Muscle layer of colon (tissue), 2 donors: ENCODE results near the gene MRAS.

Source experiments
- H3K27ac ChIP-seq: one replicate; pipeline ENCODE4 v1.7.0; 2013; ENCODE audit warnings: low read depth, mild to moderate bottlenecking, low read length, moderate library complexity
- H3K27me3 ChIP-seq, 2 donors: one replicate each; pipeline ENCODE4 v1.7.0; 2013; ENCODE audit warnings: low read length in 2 of 2, mild to moderate bottlenecking in 2 of 2; ENCODE audit not compliant: insufficient read depth in 2 of 2, control insufficient read depth in 1 of 2
- H3K36me3 ChIP-seq: one replicate; pipeline ENCODE4 v1.7.0; 2013; ENCODE audit warnings: mild to moderate bottlenecking, low read length; ENCODE audit not compliant: insufficient read depth
- H3K4me1 ChIP-seq: one replicate; pipeline ENCODE4 v1.7.0; 2013; ENCODE audit warnings: mild to moderate bottlenecking, low read length; ENCODE audit not compliant: insufficient read depth
- H3K4me3 ChIP-seq, 2 donors: one replicate each; pipeline ENCODE4 v1.7.0; 2013; ENCODE audit warnings: low read length in 2 of 2, low read depth in 1 of 2, mild to moderate bottlenecking in 1 of 2, moderate library complexity in 1 of 2
- H3K9ac ChIP-seq: one replicate; pipeline ENCODE4 v1.7.0; 2013; ENCODE audit warnings: low read length
- H3K9me3 ChIP-seq: one replicate; pipeline ENCODE4 v1.7.0; 2013; ENCODE audit warnings: mild to moderate bottlenecking, low read length
- donor health status: abdominal sarcoma.
- donor health status: Adenocarcinoma of cecum.

MRAS gene

GRCh38 chr3:138344754-138345153, 3.6 kb upstream of the MRAS start:
- Histone ChIP-seq H3K27ac (no peak overlapping the region), H3K36me3 (no peaks in the 10 kb centered on the region), H3K4me3 (no peak overlapping the region), H3K9me3 (no peaks in the 10 kb centered on the region), H3K9ac (no peak overlapping the region), H3K27me3 (no peaks in the 10 kb centered on the region), H3K4me1 (peaks cover 7% of the 10 kb centered on the region)

DNA sequence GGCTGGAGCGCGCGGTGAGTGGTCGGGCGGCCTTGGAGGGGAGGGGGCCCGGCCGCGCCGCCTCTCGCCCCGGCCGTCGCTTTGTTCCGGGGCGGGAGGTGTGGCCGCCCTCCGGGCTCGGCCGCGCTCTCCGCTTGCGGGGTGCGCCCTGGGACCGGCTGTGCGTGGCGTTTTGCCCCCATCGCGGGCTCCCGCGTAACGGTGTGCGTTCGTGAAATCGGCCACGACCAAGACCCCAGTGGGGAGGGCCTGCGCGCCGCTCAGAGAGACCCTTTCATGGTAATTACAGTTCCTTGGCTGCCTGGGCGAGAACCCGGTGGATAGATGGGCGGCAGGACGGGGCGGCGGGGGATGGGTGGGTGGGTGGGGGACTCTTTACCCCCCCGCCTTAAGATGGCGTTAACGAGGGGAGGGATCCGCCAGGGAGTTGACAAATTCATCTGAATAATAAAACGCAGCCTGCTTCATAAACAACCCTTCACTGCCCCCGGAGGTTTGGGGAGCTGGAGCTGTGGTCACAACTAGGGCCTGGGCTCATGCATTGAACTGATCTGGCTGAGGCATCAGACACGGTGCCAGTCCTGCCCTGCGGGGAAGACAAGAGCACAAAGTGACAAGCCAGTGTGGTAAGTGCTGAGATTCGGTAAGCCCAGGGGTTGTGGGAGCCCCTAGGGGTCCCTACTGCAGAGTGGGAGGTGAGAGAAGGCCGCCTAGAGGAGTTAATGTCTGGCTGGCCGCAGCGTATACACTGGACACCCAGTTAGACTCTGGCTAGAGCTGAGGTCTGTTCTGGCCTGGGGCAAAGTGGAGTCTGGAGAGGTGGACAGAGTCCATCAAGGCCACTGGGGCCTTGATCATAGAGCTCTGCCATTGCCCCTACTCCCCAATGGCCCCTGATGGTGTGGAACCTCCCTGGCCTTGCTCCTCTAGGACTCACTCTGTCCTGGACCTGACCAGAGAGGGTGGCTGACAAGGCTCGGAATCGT, 668 bp downstream of the MRAS start:
- peak overlapping the region; percentile 76 to 88 for H3K4me3 ChIP-seq
- H3K27me3 ChIP-seq = no peaks in the 10 kb centered on the region
- peak overlapping the region; percentile 88 for H3K27ac ChIP-seq
- no peaks in the 10 kb centered on the region for H3K36me3 ChIP-seq
- H3K4me1 ChIP-seq = peaks cover 16% of the 10 kb centered on the region
- H3K9ac ChIP-seq = peak overlapping the region; percentile 14
- no peaks in the 10 kb centered on the region for H3K9me3 ChIP-seq

DNA sequence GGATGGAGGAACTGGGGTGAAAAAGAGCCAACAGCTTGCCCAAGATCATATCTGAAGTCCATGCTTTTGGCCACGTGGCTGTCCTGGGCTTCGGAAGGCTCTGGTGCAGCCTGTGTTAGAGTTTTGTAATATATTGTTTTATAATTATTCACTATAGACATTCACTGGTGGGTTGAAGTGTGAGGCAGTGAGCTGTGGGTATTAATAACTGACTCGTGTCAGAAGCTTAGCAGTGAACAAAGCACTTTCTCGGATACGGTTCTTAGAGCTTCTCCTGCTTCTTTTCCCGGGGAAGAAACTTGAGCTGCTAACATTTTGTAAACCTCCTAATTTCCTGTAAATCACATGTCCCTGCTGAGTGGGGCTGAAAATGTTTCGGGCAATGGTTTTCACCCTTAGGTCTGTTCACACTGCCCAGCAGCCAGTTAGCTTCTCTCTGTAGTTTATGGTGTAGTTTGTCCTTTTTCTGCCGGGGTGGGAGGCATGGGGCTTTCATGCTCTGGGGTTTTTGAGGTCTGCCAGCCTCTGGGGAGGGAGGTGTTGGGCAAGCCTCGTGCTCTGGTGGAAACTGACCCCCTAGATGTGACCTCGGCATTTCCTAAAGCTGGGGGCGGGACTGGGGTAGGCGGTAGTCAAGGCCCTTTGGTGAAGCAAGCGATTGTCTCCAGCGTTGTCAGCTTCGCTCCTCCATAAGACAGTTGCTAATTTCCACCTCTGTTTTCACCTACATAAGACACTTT, 1.7 kb downstream of the MRAS start:
- H3K9ac ChIP-seq = peak overlapping the region; percentile 14
- peaks cover 16% of the 10 kb centered on the region for H3K4me1 ChIP-seq
- H3K9me3 ChIP-seq = no peaks in the 10 kb centered on the region
- H3K27ac ChIP-seq = peak overlapping the region; percentile 88
- H3K36me3 ChIP-seq = no peaks in the 10 kb centered on the region
- peak overlapping the region; percentile 4 to 76 for H3K4me3 ChIP-seq
- no peaks in the 10 kb centered on the region for H3K27me3 ChIP-seq

DNA sequence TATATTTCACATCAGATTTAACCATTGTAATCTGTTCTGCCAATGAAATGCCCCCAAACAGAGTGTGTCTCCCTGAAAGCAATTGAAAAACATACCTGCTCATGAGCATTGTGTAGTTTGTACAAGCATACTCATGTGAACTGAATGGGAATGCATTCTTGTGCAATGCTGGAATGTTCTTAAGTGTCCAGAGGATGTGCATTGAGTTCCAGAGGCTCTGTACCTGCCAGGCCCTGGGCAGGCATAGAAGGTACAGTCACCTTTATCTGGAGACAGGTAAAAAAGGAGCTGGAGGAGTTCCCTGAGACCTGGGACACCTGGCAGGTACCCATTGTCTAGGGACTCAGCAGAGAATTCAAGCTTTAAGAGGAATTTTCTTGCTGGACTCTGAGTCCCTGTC, 2.8 kb downstream of the MRAS start:
- Histone ChIP-seq H3K9me3 (no peaks in the 10 kb centered on the region), H3K9ac (no peak overlapping the region), H3K27ac (no peak overlapping the region), H3K4me1 (peaks cover 16% of the 10 kb centered on the region), H3K36me3 (no peaks in the 10 kb centered on the region), H3K27me3 (no peaks in the 10 kb centered on the region), H3K4me3 (no peak overlapping the region)

DNA sequence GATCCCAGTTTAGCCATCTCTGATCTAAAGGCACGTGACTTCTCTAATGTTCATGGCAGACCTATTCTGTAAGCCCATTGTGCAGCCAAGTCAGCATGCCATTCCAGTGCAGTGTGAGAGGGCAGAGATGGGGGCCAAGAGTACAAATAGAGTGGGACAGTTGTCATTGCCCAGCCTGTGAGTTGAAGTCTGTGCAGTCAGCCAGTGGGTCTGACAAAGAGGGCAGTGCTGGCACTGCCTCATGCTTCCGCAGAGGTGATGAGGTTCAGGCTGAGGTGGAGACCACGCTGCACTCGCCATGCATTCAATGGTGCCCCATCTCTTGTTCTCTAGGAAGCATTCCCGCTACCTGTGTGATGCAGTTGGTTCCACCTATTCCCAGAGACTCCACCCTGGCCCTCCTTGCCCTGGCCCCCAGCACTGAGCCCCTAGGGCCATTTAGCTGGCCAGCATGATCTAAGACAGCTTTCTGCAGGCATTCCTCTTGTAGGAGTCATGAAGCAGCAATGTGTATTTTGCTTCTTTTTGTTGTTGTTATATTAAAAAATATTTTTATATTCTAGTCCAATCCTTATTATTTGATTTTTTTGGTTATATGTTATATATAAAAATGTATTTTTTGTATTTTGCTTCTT, 3.7 kb downstream of the MRAS start:
- Histone ChIP-seq H3K4me1 (peaks cover 16% of the 10 kb centered on the region), H3K27ac (no peak overlapping the region), H3K4me3 (no peak overlapping the region)

DNA sequence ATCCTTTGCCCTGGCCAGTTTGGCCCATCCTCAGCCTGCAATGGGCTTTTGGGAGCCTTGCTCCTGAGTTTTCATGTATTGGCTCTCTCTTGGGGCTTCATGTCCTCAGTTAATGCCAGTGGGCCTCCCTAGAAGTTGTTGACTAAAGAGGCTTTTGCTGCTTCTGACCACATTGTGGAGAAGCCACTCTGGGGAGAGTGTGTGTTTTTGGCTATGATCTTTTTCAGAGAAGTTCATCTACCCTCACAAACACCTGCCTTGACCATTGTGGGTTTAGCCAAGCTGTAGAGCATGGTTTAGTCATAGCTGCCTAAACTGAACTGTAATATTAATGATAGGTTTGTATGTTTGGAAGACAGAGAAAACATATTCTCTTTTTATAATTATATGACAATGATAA, 6.0 kb downstream of the MRAS start:
- no peak overlapping the region for H3K27ac ChIP-seq
- peaks cover 24% of the 10 kb centered on the region for H3K4me1 ChIP-seq
- H3K4me3 ChIP-seq = no peak overlapping the region
- no peaks in the 10 kb centered on the region for H3K36me3 ChIP-seq
- no peaks in the 10 kb centered on the region for H3K27me3 ChIP-seq
- H3K9me3 ChIP-seq = no peaks in the 10 kb centered on the region
- H3K9ac ChIP-seq = no peak overlapping the region

More for the DNA sequence above, 3.7 kb downstream of the MRAS start:
- no peaks in the 10 kb centered on the region for H3K9me3 ChIP-seq
- no peaks in the 10 kb centered on the region for H3K36me3 ChIP-seq
- no peak overlapping the region for H3K9ac ChIP-seq
- H3K27me3 ChIP-seq = no peaks in the 10 kb centered on the region

GRCh38 chr3:138355071-138355470, 6.7 kb downstream of the MRAS start:
- Histone ChIP-seq H3K4me3 (no peak overlapping the region), H3K9ac (no peak overlapping the region), H3K4me1 (peaks cover 21% of the 10 kb centered on the region), H3K27me3 (no peaks in the 10 kb centered on the region), H3K36me3 (no peaks in the 10 kb centered on the region), H3K27ac (no peak overlapping the region), H3K9me3 (no peaks in the 10 kb centered on the region)

DNA sequence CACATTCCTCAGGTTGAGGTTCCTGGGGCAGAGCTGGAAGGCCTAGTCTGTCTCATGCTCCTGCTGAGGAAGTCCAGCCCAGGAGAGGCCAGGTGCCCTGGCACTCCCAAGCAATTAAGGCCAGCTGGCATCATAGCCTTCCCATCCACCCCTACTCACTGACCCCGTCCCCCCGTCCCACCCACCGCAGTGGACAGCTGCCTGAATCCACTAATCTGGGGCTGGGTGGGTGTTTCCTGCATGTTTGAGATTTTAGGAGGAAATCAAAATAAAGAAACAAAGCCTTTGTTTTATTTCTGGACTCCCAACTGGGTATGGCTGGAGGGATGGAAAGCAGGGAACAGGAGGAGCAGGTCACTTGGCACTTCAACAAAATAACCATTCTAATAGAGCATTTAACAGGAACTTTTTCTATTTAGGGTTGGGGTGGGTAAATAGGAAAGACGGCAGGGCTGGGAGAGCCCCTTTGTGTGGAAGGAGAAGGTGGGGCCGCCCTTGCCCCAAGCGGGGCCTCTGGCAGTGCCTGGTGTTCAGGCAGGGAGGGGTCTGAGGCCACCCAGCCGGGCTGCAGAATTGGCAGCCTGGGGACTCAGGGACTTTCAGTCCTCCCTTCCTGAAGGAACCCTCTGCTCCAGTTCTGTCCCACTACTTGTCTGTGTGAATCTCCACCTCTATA, 8.5 kb downstream of the MRAS start:
- H3K27me3 ChIP-seq = no peaks in the 10 kb centered on the region
- peaks cover 15% of the 10 kb centered on the region for H3K4me1 ChIP-seq
- H3K27ac ChIP-seq = no peak overlapping the region
- no peaks in the 10 kb centered on the region for H3K9me3 ChIP-seq
- H3K9ac ChIP-seq = no peak overlapping the region
- H3K4me3 ChIP-seq = no peak overlapping the region
- H3K36me3 ChIP-seq = no peaks in the 10 kb centered on the region

- Histone ChIP-seq H3K9me3 (no peaks in the 10 kb centered on the region), H3K27ac (no peak overlapping the region), H3K27me3 (no peaks in the 10 kb centered on the region), H3K36me3 (no peaks in the 10 kb centered on the region), H3K4me1 (peaks cover 15% of the 10 kb centered on the region), H3K9ac (no peak overlapping the region), H3K4me3 (no peak overlapping the region)
Observed at GRCh38 chr3:138359148-138359918, 11.0 kb downstream of the MRAS start.

- Histone ChIP-seq H3K4me1 (peaks cover 16% of the 10 kb centered on the region), H3K27ac (no peak overlapping the region), H3K27me3 (no peaks in the 10 kb centered on the region), H3K9me3 (no peaks in the 10 kb centered on the region), H3K36me3 (no peaks in the 10 kb centered on the region), H3K9ac (no peak overlapping the region), H3K4me3 (no peak overlapping the region)
Observed at GRCh38 chr3:138359919-138360868, 11.8 kb downstream of the MRAS start.
